GM12878 (cell line): ENCODE measurements around the gene IL17RE. TPM values are rescaled to one million over a fixed set of nuclear protein-coding genes. Genes with fewer than 3 reads are reported as not detected.
A peak's percentile ranks its signal among the peaks of the same experiment; 100 is the strongest.

Source experiments
- ATAC-seq: fragments of 200-7000 bp; cut with Tn5 transposase; 3 replicates; pipeline ENCODE4 v1.9.1; 2020; ENCODE audit warnings: mild to moderate bottlenecking, moderate library complexity
- BruUV-seq: library from RNA; stranded (reverse); fragments of 400-500 nt; replicated peaks from 2 replicates; lab custom pipeline; 2021; lab: Mats Ljungman, UMichigan
- CTCF ChIA-PET: fragments of 300-600 bp; sonication (Branson Sonifier 250); formaldehyde crosslinking; extraction: SDS; loops from one replicate; lab custom pipeline; 2021; ENCODE audit warnings: inconsistent platforms; lab: Yijun Ruan, JAX
- POLR2A ChIA-PET: fragments of 350-600 bp; formaldehyde crosslinking; extraction: SDS; loops from one replicate; lab custom pipeline; 2021; ENCODE audit warnings: inconsistent platforms; lab: Charles Lee
- RAD21 ChIA-PET: fragments of 300-600 bp; sonication (Branson Sonifier 250); formaldehyde crosslinking; loops from one replicate; lab custom pipeline; 2023; ENCODE audit warnings: antibody characterized with exemption; ENCODE audit not compliant: unreplicated experiment; lab: Charles Lee
- SMC1A ChIA-PET: fragments of 300-600 bp; sonication (Branson Sonifier 250); formaldehyde crosslinking; loops from one replicate; lab custom pipeline; 2023; ENCODE audit not compliant: unreplicated experiment, uncharacterized antibody; lab: Charles Lee
- DNase-seq: peaks from one replicate; pipeline ENCODE4 v3.0.0-alpha.2; 2011; ENCODE audit warnings: low read depth, low spot score
- FAIRE-seq: peaks from 3 replicates; lab custom pipeline; 2011; peaks lifted over from hg19 to GRCh38; lab: Jason Lieb, UNC
- H2AFZ ChIP-seq: 2 replicates; pipeline ENCODE4 v1.6.0; 2011; ENCODE audit warnings: low read depth, low read length, control low read depth; ENCODE audit not compliant: control insufficient read depth
- H3K27ac ChIP-seq: 2 replicates; pipeline ENCODE4 v1.5.1; 2011; ENCODE audit warnings: control low read depth; ENCODE audit not compliant: control insufficient read depth, insufficient read depth
- H3K27me3 ChIP-seq, 2 experiments: replicated peaks in 1 of 2; 2 replicates each; pipeline versions ENCODE4 v1.6.0 to v1.6.1; 2011; ENCODE audit warnings: low read length in 1 of 2; ENCODE audit not compliant: control insufficient read depth in 2 of 2, insufficient read depth in 2 of 2
- H3K36me3 ChIP-seq, 2 experiments: 2 replicates each; pipeline ENCODE4 v1.5.1; 2011; ENCODE audit warnings: low read length in 1 of 2; ENCODE audit not compliant: control insufficient read depth in 2 of 2, insufficient read depth in 2 of 2
- H3K4me1 ChIP-seq: 2 replicates; pipeline ENCODE4 v1.6.1; 2011; ENCODE audit warnings: mild to moderate bottlenecking, low read length, moderate library complexity, mixed read lengths; ENCODE audit not compliant: control insufficient read depth, insufficient read depth
- H3K4me2 ChIP-seq: 2 replicates; pipeline ENCODE4 v1.6.0; 2011; ENCODE audit warnings: control low read depth; ENCODE audit not compliant: control insufficient read depth, insufficient read depth
- H3K4me3 ChIP-seq: fragments of 200-600 bp; sonication (generic); 2 replicates; pipeline ENCODE4 v1.5.1; 2016
- H3K79me2 ChIP-seq: 2 replicates; pipeline ENCODE4 v1.6.0; 2011; ENCODE audit warnings: low read length; ENCODE audit not compliant: control insufficient read depth, insufficient read depth
- H3K9ac ChIP-seq: 2 replicates; pipeline ENCODE4 v1.8.0; 2011; ENCODE audit warnings: low read length, control low read depth, mixed read lengths; ENCODE audit not compliant: control insufficient read depth, insufficient read depth
- H3K9me3 ChIP-seq: replicated peaks from 3 replicates; pipeline ENCODE4 v1.5.1; 2011; ENCODE audit warnings: mild to moderate bottlenecking, low read length; ENCODE audit not compliant: control insufficient read depth, insufficient read depth
- H4K20me1 ChIP-seq: 2 replicates; pipeline ENCODE4 v1.6.0; 2011; ENCODE audit not compliant: control insufficient read depth, insufficient read depth
- BCL3 ChIP-seq: IDR thresholded peaks from 2 replicates; pipeline ENCODE4 v1.6.1; 2011; ENCODE audit warnings: borderline replicate concordance, low read depth, mild to moderate bottlenecking, moderate library complexity, low read length; ENCODE audit not compliant: insufficient read depth, poor library complexity, severe bottlenecking
- CUX1 ChIP-seq: IDR thresholded peaks from 2 replicates; pipeline ENCODE4 v1.6.1; 2012; ENCODE audit warnings: improper control_type of control experiment, low read depth, low read length; ENCODE audit not compliant: insufficient replicate concordance
- KLF5 ChIP-seq: fragments of 450-650 bp; IDR thresholded peaks from 2 replicates; pipeline ENCODE4 v1.6.1; 2014; ENCODE audit warnings: mild to moderate bottlenecking; ENCODE audit not compliant: partially characterized antibody
- PAX5 ChIP-seq: IDR thresholded peaks from 2 replicates; pipeline ENCODE4 v1.6.1; 2011; ENCODE audit warnings: low read depth, low read length, borderline replicate concordance
- SKIL ChIP-seq: fragments of 450-650 bp; IDR thresholded peaks from 2 replicates; pipeline ENCODE4 v1.6.1; 2017; ENCODE audit warnings: mild to moderate bottlenecking, low read depth, inconsistent platforms; ENCODE audit not compliant: poor library complexity, severe bottlenecking
- SMC3 ChIP-seq: IDR thresholded peaks from 2 replicates; pipeline ENCODE4 v1.6.1; 2011; ENCODE audit warnings: low read length, improper control_type of control experiment, borderline replicate concordance
- STAT3 ChIP-seq: IDR thresholded peaks from 2 replicates; pipeline ENCODE4 v1.6.1; 2011; ENCODE audit warnings: low read depth, low read length, improper control_type of control experiment
- TCF12 ChIP-seq: IDR thresholded peaks from 2 replicates; pipeline ENCODE4 v1.6.1; 2011; ENCODE audit warnings: low read depth, mild to moderate bottlenecking, low read length
- ZBTB40 ChIP-seq: fragments of 450-650 bp; IDR thresholded peaks from 2 replicates; pipeline ENCODE4 v1.6.1; 2016; ENCODE audit warnings: mild to moderate bottlenecking, moderate library complexity, borderline replicate concordance
- ZNF207 ChIP-seq: fragments of 450-650 bp; IDR thresholded peaks from 2 replicates; pipeline ENCODE4 v1.6.1; 2014; ENCODE audit warnings: antibody characterized with exemption, mild to moderate bottlenecking, borderline replicate concordance
- WGBS: methylation state at CpG from one replicate; pipeline ENCODE4 v1.1.6; 2016; ENCODE audit warnings: low lambda C conversion rate; ENCODE audit not compliant: insufficient replicate concordance, insufficient coverage; ENCODE audit errors: missing lambda C conversion rate; 5-methylcytosine and 5-hydroxymethylcytosine counted together
- in situ Hi-C: fragments of 300-500 bp; cut with MboI; formaldehyde crosslinking; loops from 9 replicates; pipeline ENCODE4 v1.14.3; 2018; ENCODE audit warnings: mixed read lengths
- intact Hi-C: fragments of 100-400 bp; cut with micrococcal nuclease; formaldehyde crosslinking; loops from one replicate; pipeline ENCODE4 v1.14.2; 2022; ENCODE audit not compliant: unreplicated experiment
- polyA plus RNA-seq, 11 experiments: library from polyadenylated mRNA; depleted of rRNA in 4 of 11; unstranded in 6 of 11; stranded (reverse) in 5 of 11; fragments of >200 nt; fragmentation: Nextera tagmentation in 4 of 11; fragmentation: Illumina TruSeq in 1 of 11; extraction: Ambion mirVana in 4 of 11; extraction: Trizol in 1 of 11; gene quantifications; 1 replicate in 1 of 11; 2 replicates in 10 of 11; pipeline versions ENCODE4 v1.2.1 to v1.2.3, GENCODE V29; 2011 to 2016; ENCODE audit warnings: inconsistent platforms in 2 of 11, missing spikeins in 2 of 11, low read depth in 1 of 11
- total RNA-seq, 4 experiments: library from RNA; depleted of rRNA in 3 of 4; stranded (reverse); fragments of >200 nt in 3 of 4; fragmentation: Illumina TruSeq in 1 of 4; extraction: Trizol in 1 of 4; gene quantifications; 2 replicates each; pipeline versions ENCODE4 v1.2.1 to v1.2.3, GENCODE V29; 2013 to 2021

Gene IL17RE
- total and polyA plus RNA-seq, 10 of the 15 experiments (the other 5 are each of a cell fraction or from before 2014, with no cell fraction given) = 0.04 to 0.51 (median 0.12) TPM; not detected in 2

- Histone ChIP-seq H3K4me3 (no peak overlapping the region), H3K9me3 (no peaks in the 10 kb centered on the region), H3K27me3 (no peaks in the 10 kb centered on the region), H3K27ac (no peak overlapping the region), H4K20me1 (no peaks in the 10 kb centered on the region), H3K79me2 (no peaks in the 10 kb centered on the region), H2AFZ (no peak overlapping the region), H3K9ac (no peak overlapping the region), H3K4me2 (no peak overlapping the region), H3K4me1 (no peaks in the 10 kb centered on the region), H3K36me3 (peaks cover 0 to 6% of the 10 kb centered on the region in 2 experiments; a peak in 3 of 4 replicates)
- in situ Hi-C loops = no loop called here
- ChIA-PET POLR2A (no interaction called here), SMC1A (interaction anchor here (1.1 kb wide), 1 partner anchor 14 kb away, joined by 4 read pairs; no protein-coding TSS in a partner anchor), RAD21 (no interaction called here), CTCF (no interaction called here)
- WGBS = 72% methylated on average over 10 of the region's 10 CpGs
- FAIRE-seq = no peak
- intact Hi-C loops = no loop called here
- no peak for DNase-seq
- no peak for ATAC-seq
- TSS peak; percentile 42 for BruUV-seq
- TF ChIP-seq TCF12 (no peak), STAT3 (no peak), SMC3 (no peak), ZBTB40 (no peak), SKIL (no peak), KLF5 (no peak), BCL3 (no peak), ZNF207 (no peak), PAX5 (no peak), CUX1 (no peak)
Observed at GRCh38 chr3:9945358-9945757, 42.7 kb downstream of the IL17RE start.
